ENCODE measurements around the gene HDAC9. TPM values are rescaled to one million over a fixed set of nuclear protein-coding genes. Genes with fewer than 3 reads are reported as not detected.

HDAC9 gene
- total RNA-seq, 1 experiment from 2014 or later = 4.3 TPM

- no TSS peak for BruUV-seq (replicated peaks)
- H4K20me1 ChIP-seq (ENCODE audit: insufficient read depth) = no peaks in the 10 kb centered on the region
- DNase-seq (ENCODE audit: low read depth, low spot score) = no peak
- H3K9me2 ChIP-seq (ENCODE audit: insufficient read depth) = peaks cover 4% of the 10 kb centered on the region
- H3K27ac ChIP-seq (ENCODE audit: low read depth, low read length) = no peak overlapping the region
- H3K79me2 ChIP-seq (ENCODE audit: insufficient read depth, low read length) = no peaks in the 10 kb centered on the region
- H3K4me3 ChIP-seq (replicated peaks in 1 of 2; ENCODE audit: low read depth in 1 of 2, low read length in 2 of 2) = no peak overlapping the region
- RAD21 ChIA-PET (ENCODE audit: low non-redundant PET in 1 of 2, low total read pairs in 2 of 2, uncharacterized antibody in 2 of 2, unreplicated experiment in 2 of 2) = no interaction called here
- CTCF ChIA-PET = no interaction called here
- TF ChIP-seq EGR1 (IDR thresholded peaks at IDR 0.05; ENCODE audit: low read depth) = no peak
- TF ChIP-seq ELF1 (IDR thresholded peaks at IDR 0.05; ENCODE audit: borderline replicate concordance, low read depth) = no peak
- no peak for TF ChIP-seq TCF7L2 (IDR thresholded peaks at IDR 0.05; ENCODE audit: borderline replicate concordance, extremely low read depth, insufficient read depth, insufficient read length)
- no peak overlapping the region for H3K4me2 ChIP-seq (ENCODE audit: low read length)
- no peak overlapping the region for H2AFZ ChIP-seq (ENCODE audit: low read depth, low read length, poor library complexity, severe bottlenecking)
- H3K9me3 ChIP-seq (ENCODE audit: control insufficient read depth in 1 of 2, insufficient read depth in 1 of 2, low read depth in 1 of 2, low read length in 2 of 2) = no peaks in the 10 kb centered on the region
- POLR2A ChIA-PET = no interaction called here
- H3K4me1 ChIP-seq (ENCODE audit: control insufficient read depth in 1 of 2, insufficient read depth in 2 of 2, low read length in 2 of 2) = no peaks in the 10 kb centered on the region
- H3K36me3 ChIP-seq (ENCODE audit: control insufficient read depth in 1 of 2, insufficient read depth in 2 of 2, low read length in 2 of 2) = no peaks in the 10 kb centered on the region
- no peaks in the 10 kb centered on the region for H3K27me3 ChIP-seq (ENCODE audit: insufficient read depth, low read length)
- no peak for ATAC-seq
- intact Hi-C loops (cut with micrococcal nuclease) = no loop called here
- no peak overlapping the region for H3K9ac ChIP-seq (ENCODE audit: low read length)
Observed at GRCh38 chr7:18835001-18835690, 339.6 kb downstream of the HDAC9 start.

GRCh38 chr7:18843979-18844378 lies 348.4 kb downstream of the HDAC9 start:
- Histone ChIP-seq H3K27me3 (ENCODE audit: insufficient read depth, low read length) (no peaks in the 10 kb centered on the region), H3K9me3 (ENCODE audit: control insufficient read depth in 1 of 2, insufficient read depth in 1 of 2, low read depth in 1 of 2, low read length in 2 of 2) (no peaks in the 10 kb centered on the region), H3K4me3 (replicated peaks in 1 of 2; ENCODE audit: low read depth in 1 of 2, low read length in 2 of 2) (no peak overlapping the region), H2AFZ (ENCODE audit: low read depth, low read length, poor library complexity, severe bottlenecking) (no peak overlapping the region), H4K20me1 (ENCODE audit: insufficient read depth) (no peaks in the 10 kb centered on the region), H3K9ac (ENCODE audit: low read length) (no peak overlapping the region), H3K79me2 (ENCODE audit: insufficient read depth, low read length) (no peaks in the 10 kb centered on the region), H3K9me2 (ENCODE audit: insufficient read depth) (peaks cover 4% of the 10 kb centered on the region; the same call in 1 of the 2 replicates), H3K36me3 (ENCODE audit: control insufficient read depth in 1 of 2, insufficient read depth in 2 of 2, low read length in 2 of 2) (no peaks in the 10 kb centered on the region), H3K4me2 (ENCODE audit: low read length) (no peak overlapping the region), H3K4me1 (ENCODE audit: control insufficient read depth in 1 of 2, insufficient read depth in 2 of 2, low read length in 2 of 2) (no peaks in the 10 kb centered on the region), H3K27ac (ENCODE audit: low read depth, low read length) (no peak overlapping the region)
- ChIA-PET RAD21 (ENCODE audit: low non-redundant PET in 1 of 2, low total read pairs in 2 of 2, uncharacterized antibody in 2 of 2, unreplicated experiment in 2 of 2) (no interaction called here), CTCF (no interaction called here), POLR2A (no interaction called here)
- ATAC-seq (no peak), DNase-seq (ENCODE audit: low read depth, low spot score) (no peak)
- intact Hi-C loops (cut with micrococcal nuclease) = no loop called here
- no TSS peak for BruUV-seq (replicated peaks)
- TF ChIP-seq, protein P1, sequence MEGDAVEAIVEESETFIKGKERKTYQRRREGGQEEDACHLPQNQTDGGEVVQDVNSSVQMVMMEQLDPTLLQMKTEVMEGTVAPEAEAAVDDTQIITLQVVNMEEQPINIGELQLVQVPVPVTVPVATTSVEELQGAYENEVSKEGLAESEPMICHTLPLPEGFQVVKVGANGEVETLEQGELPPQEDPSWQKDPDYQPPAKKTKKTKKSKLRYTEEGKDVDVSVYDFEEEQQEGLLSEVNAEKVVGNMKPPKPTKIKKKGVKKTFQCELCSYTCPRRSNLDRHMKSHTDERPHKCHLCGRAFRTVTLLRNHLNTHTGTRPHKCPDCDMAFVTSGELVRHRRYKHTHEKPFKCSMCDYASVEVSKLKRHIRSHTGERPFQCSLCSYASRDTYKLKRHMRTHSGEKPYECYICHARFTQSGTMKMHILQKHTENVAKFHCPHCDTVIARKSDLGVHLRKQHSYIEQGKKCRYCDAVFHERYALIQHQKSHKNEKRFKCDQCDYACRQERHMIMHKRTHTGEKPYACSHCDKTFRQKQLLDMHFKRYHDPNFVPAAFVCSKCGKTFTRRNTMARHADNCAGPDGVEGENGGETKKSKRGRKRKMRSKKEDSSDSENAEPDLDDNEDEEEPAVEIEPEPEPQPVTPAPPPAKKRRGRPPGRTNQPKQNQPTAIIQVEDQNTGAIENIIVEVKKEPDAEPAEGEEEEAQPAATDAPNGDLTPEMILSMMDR (IDR thresholded peaks at IDR 0.05 in 2 of 3, conservative IDR thresholded peaks at IDR 0.05 in 1 of 3; ENCODE audit: borderline replicate concordance in 1 of 3, insufficient read depth in 1 of 3, low read depth in 2 of 3, low read length in 2 of 3) = no peak
- no peak for TF ChIP-seq CEBPB (IDR thresholded peaks at IDR 0.05; ENCODE audit: low read depth)
- no peak for TF ChIP-seq SRF (IDR thresholded peaks at IDR 0.05; ENCODE audit: low read depth)
- TF ChIP-seq, protein P2, sequence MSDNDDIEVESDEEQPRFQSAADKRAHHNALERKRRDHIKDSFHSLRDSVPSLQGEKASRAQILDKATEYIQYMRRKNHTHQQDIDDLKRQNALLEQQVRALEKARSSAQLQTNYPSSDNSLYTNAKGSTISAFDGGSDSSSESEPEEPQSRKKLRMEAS (IDR thresholded peaks at IDR 0.05) = no peak
- no peak for TF ChIP-seq SIN3A (IDR thresholded peaks at IDR 0.05; ENCODE audit: low read depth)
- no peak for TF ChIP-seq TCF7L2 (IDR thresholded peaks at IDR 0.05; ENCODE audit: borderline replicate concordance, extremely low read depth, insufficient read depth, insufficient read length)
- TF ChIP-seq RAD21 (IDR thresholded peaks at IDR 0.05; ENCODE audit: low read depth) = no peak
- no peak for TF ChIP-seq SP1 (IDR thresholded peaks at IDR 0.05; ENCODE audit: low read depth)
- no peak for TF ChIP-seq FOSL1 (IDR thresholded peaks at IDR 0.05; ENCODE audit: low read depth)
- no peak for TF ChIP-seq ELF1 (IDR thresholded peaks at IDR 0.05; ENCODE audit: borderline replicate concordance, low read depth)
- TF ChIP-seq EZH2phosphoT487 (IDR thresholded peaks at IDR 0.05; ENCODE audit: borderline replicate concordance) = no peak
- no peak for TF ChIP-seq ZFX (IDR thresholded peaks at IDR 0.05)
- TF ChIP-seq EZH2 (IDR thresholded peaks at IDR 0.05) = no peak
- TF ChIP-seq, protein P3, sequence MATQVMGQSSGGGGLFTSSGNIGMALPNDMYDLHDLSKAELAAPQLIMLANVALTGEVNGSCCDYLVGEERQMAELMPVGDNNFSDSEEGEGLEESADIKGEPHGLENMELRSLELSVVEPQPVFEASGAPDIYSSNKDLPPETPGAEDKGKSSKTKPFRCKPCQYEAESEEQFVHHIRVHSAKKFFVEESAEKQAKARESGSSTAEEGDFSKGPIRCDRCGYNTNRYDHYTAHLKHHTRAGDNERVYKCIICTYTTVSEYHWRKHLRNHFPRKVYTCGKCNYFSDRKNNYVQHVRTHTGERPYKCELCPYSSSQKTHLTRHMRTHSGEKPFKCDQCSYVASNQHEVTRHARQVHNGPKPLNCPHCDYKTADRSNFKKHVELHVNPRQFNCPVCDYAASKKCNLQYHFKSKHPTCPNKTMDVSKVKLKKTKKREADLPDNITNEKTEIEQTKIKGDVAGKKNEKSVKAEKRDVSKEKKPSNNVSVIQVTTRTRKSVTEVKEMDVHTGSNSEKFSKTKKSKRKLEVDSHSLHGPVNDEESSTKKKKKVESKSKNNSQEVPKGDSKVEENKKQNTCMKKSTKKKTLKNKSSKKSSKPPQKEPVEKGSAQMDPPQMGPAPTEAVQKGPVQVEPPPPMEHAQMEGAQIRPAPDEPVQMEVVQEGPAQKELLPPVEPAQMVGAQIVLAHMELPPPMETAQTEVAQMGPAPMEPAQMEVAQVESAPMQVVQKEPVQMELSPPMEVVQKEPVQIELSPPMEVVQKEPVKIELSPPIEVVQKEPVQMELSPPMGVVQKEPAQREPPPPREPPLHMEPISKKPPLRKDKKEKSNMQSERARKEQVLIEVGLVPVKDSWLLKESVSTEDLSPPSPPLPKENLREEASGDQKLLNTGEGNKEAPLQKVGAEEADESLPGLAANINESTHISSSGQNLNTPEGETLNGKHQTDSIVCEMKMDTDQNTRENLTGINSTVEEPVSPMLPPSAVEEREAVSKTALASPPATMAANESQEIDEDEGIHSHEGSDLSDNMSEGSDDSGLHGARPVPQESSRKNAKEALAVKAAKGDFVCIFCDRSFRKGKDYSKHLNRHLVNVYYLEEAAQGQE (IDR thresholded peaks at IDR 0.05; ENCODE audit: low read depth) = no peak
- no peak for TF ChIP-seq YY1 (IDR thresholded peaks at IDR 0.05; ENCODE audit: extremely low read depth, insufficient replicate concordance, low read depth, low read length)
